MCF 10A (cell line): ENCODE measurements around the gene TAOK1. TPM values are rescaled to one million over a fixed set of nuclear protein-coding genes. Genes with fewer than 3 reads are reported as not detected.
A peak's percentile ranks its signal among the peaks of the same experiment; 100 is the strongest.

ENCODE experiments used
- BruUV-seq: library from RNA; stranded (reverse); fragments of 400-500 nt; replicated peaks from 2 replicates; lab custom pipeline; 2021; lab: Mats Ljungman, UMichigan
- CTCF ChIA-PET: fragments of 300-600 bp; sonication (Branson Sonifier 250); formaldehyde crosslinking; extraction: SDS; loops from one replicate; lab custom pipeline; 2021; ENCODE audit warnings: antibody characterized with exemption, inconsistent platforms; lab: Yijun Ruan, JAX
- POLR2A ChIA-PET: fragments of 300-600, 350-650 bp; sonication (Branson Sonifier 250); formaldehyde crosslinking; extraction: SDS; loops from one replicate; lab custom pipeline; 2020; ENCODE audit warnings: antibody characterized with exemption, inconsistent platforms; lab: Yijun Ruan, JAX
- DNase-seq: peaks from one replicate; pipeline ENCODE4 v3.0.0-alpha.2; 2018; ENCODE audit not compliant: unreplicated experiment
- H3K27ac Mint-ChIP-seq: one replicate; pipeline ENCODE4 v1.8.0; 2022; ENCODE audit warnings: mild to moderate bottlenecking, low read depth, mixed read lengths; ENCODE audit not compliant: unreplicated experiment
- H3K27me3 Mint-ChIP-seq: one replicate; pipeline ENCODE4 v1.8.0; 2022; ENCODE audit warnings: mixed read lengths; ENCODE audit not compliant: insufficient read depth, unreplicated experiment
- H3K36me3 Mint-ChIP-seq: one replicate; pipeline ENCODE4 v1.8.0; 2022; ENCODE audit warnings: mild to moderate bottlenecking, moderate library complexity, mixed read lengths; ENCODE audit not compliant: insufficient read depth, unreplicated experiment
- H3K4me1 Mint-ChIP-seq: one replicate; pipeline ENCODE4 v1.8.0; 2022; ENCODE audit warnings: mixed read lengths; ENCODE audit not compliant: insufficient read depth, unreplicated experiment
- H3K4me3 Mint-ChIP-seq: one replicate; pipeline ENCODE4 v1.8.0; 2022; ENCODE audit warnings: mild to moderate bottlenecking, moderate library complexity, mixed read lengths; ENCODE audit not compliant: unreplicated experiment
- H3K9me3 Mint-ChIP-seq: one replicate; pipeline ENCODE4 v1.8.0; 2022; ENCODE audit warnings: mixed read lengths; ENCODE audit not compliant: unreplicated experiment
- intact Hi-C: fragments of 100-400 bp; cut with micrococcal nuclease; formaldehyde crosslinking; loops from 2 replicates; pipeline ENCODE4 v1.14.1; 2022
- total RNA-seq: library from RNA; stranded (reverse); gene quantifications from 2 replicates; pipeline ENCODE4 v1.2.3, GENCODE V29; 2022
- TF ChIP-seq, protein P1 (sequence below): fragments of 200-600 bp; IDR thresholded peaks from one replicate; pipeline ENCODE4 v1.8.0; 2022; ENCODE audit warnings: antibody characterized with exemption, mild to moderate bottlenecking; ENCODE audit not compliant: unreplicated experiment

The TAOK1 gene
- total RNA-seq, 1 experiment from 2014 or later, result 68.7 TPM

DNA sequence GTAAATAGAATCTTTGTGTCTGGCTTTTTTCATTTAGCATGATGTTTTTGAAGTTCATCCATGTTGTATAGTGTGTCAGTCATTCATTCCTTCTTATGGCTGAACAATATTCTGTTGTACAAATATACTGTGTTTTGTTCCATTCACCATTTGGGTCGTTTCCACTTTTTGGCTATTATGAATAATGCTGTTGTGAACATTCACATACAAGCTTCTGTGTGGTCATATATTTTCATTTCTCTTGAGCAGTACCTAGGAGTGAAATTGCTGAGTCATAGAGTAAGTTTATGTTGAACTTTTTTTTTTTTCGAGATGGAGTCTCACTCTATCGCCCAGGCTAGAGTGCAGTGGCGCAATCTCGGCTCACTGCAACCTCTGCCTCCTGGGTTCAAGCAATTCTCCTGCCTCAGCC is 32.3 kb upstream of the TAOK1 start:
- CTCF ChIA-PET, result interaction anchor here (0.6 to 2.2 kb wide), 2 partner anchors 12 to 227 kb away, joined by 3 to 12 read pairs; no protein-coding TSS in a partner anchor
- POLR2A ChIA-PET, result interaction anchor here (0.5 to 1.6 kb wide), 4 partner anchors 16 to 656 kb away, joined by 3 to 4 read pairs (median 4); no protein-coding TSS in a partner anchor
- no TSS peak for BruUV-seq
- Mint-ChIP-seq H3K27me3 (no peaks in the 10 kb centered on the region), H3K27ac (no peak overlapping the region), H3K4me1 (no peaks in the 10 kb centered on the region), H3K4me3 (no peak overlapping the region), H3K9me3 (no peaks in the 10 kb centered on the region), H3K36me3 (peaks cover 6% of the 10 kb centered on the region)
- intact Hi-C loops, result no loop called here
- TF ChIP-seq, protein P1, sequence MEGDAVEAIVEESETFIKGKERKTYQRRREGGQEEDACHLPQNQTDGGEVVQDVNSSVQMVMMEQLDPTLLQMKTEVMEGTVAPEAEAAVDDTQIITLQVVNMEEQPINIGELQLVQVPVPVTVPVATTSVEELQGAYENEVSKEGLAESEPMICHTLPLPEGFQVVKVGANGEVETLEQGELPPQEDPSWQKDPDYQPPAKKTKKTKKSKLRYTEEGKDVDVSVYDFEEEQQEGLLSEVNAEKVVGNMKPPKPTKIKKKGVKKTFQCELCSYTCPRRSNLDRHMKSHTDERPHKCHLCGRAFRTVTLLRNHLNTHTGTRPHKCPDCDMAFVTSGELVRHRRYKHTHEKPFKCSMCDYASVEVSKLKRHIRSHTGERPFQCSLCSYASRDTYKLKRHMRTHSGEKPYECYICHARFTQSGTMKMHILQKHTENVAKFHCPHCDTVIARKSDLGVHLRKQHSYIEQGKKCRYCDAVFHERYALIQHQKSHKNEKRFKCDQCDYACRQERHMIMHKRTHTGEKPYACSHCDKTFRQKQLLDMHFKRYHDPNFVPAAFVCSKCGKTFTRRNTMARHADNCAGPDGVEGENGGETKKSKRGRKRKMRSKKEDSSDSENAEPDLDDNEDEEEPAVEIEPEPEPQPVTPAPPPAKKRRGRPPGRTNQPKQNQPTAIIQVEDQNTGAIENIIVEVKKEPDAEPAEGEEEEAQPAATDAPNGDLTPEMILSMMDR, result no peak
- DNase-seq, result peak; percentile 37

DNA sequence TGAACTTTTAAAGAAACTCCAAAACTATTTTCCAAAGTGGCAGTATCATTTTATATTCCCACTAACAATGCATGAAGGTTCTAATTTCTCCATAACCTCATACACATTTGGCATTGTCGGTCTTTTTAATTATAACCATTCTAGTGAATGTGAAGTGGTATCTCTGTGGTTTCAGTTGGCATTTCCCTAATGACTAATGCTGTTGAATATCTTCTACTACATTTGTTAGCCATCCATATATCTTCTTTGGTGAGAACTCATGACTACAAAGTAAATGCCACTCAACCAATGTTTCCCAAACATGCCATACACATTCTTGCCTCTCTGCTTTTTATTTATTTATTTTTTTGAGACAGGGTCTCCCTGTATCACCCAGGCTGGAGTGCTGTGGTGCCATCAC is 31.7 kb upstream of the TAOK1 start:
- no TSS peak for BruUV-seq
- ChIA-PET CTCF (interaction anchor here (2.2 kb wide), 1 partner anchor 11 kb away, joined by 12 read pairs; no protein-coding TSS in a partner anchor), POLR2A (no interaction called here)
- Mint-ChIP-seq H3K27ac (no peak overlapping the region), H3K9me3 (no peaks in the 10 kb centered on the region), H3K4me3 (no peak overlapping the region), H3K4me1 (no peaks in the 10 kb centered on the region), H3K36me3 (peaks cover 6% of the 10 kb centered on the region), H3K27me3 (no peaks in the 10 kb centered on the region)
- no peak for DNase-seq
- intact Hi-C loops, result no loop called here
- TF ChIP-seq, protein P1, result no peak

DNA sequence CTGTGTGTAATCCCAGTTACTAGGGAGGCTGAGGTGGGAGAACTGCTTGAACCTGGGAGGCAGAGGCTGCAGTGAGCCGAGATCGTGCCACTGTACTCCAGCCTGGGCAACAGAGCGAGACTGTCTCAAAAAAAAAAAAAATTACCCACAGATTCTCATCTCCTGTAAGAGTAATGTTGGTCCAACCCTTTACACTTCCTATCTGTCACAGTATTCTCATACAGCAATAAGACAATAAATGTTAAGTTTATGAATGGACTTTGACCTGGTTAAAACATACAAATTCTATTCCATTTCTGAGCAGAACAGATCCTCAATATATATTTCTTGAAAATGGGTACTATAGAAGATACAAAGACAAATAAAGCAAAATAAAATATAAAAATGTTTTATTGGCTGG is 30.4 kb upstream of the TAOK1 start:
- TF ChIP-seq, protein P1, result no peak
- Mint-ChIP-seq H3K4me3 (no peak overlapping the region), H3K9me3 (no peaks in the 10 kb centered on the region), H3K4me1 (no peaks in the 10 kb centered on the region), H3K27ac (no peak overlapping the region), H3K36me3 (no peaks in the 10 kb centered on the region), H3K27me3 (no peaks in the 10 kb centered on the region)
- intact Hi-C loops, result no loop called here
- ChIA-PET POLR2A (no interaction called here), CTCF (no interaction called here)
- no TSS peak for BruUV-seq
- no peak for DNase-seq

- intact Hi-C loops, result no loop called here
- POLR2A ChIA-PET, result interaction anchor here (1.1 kb wide), 1 partner anchor 218 kb away, joined by 3 read pairs; no protein-coding TSS in a partner anchor
Measured at GRCh38 chr17:29363716-29364115, 26.4 kb upstream of the TAOK1 start.

More at GRCh38 chr17:29363716-29364115, 26.4 kb upstream of the TAOK1 start:
- Mint-ChIP-seq H3K27ac (no peak overlapping the region), H3K36me3 (no peaks in the 10 kb centered on the region), H3K4me3 (no peak overlapping the region), H3K9me3 (no peaks in the 10 kb centered on the region), H3K27me3 (no peaks in the 10 kb centered on the region), H3K4me1 (no peaks in the 10 kb centered on the region)
- TF ChIP-seq, protein P1, result no peak
- no peak for DNase-seq
- CTCF ChIA-PET, result interaction anchor here (0.6 kb wide), 2 partner anchors 186 to 197 kb away, joined by 3 to 4 read pairs; no protein-coding TSS in a partner anchor
- no TSS peak for BruUV-seq
